Heart right ventricle (tissue), 16 donors: ENCODE results near the gene CLCF1. TPM values are rescaled to one million over a fixed set of nuclear protein-coding genes. Genes with fewer than 3 reads are reported as not detected.

Experiments used
- ATAC-seq, 8 donors: fragments of 200-7000 bp; cut with Tn5 transposase; one replicate each; pipeline ENCODE4 v1.9.1; 2020; ENCODE audit warnings: mild to moderate bottlenecking in 8 of 8, moderate library complexity in 8 of 8, moderate number of reproducible peaks in 1 of 8
- DNase-seq, 2 donors: peaks; one replicate each; pipeline ENCODE4 v3.0.0-alpha.2; 2020
- H3K27ac ChIP-seq, 10 donors: fragments of 200-600 bp; sonication (generic) in 2 of 10; one replicate each; pipeline versions ENCODE4 v1.5.0 to v1.8.0; 2020 to 2022; ENCODE audit warnings: mild to moderate bottlenecking in 3 of 10
- H3K27me3 ChIP-seq, 7 donors: fragments of 200-600 bp; one replicate each; pipeline ENCODE4 v1.8.0; 2021 to 2022; ENCODE audit warnings: mild to moderate bottlenecking in 2 of 7
- H3K36me3 ChIP-seq, 9 donors: fragments of 200-600 bp; sonication (generic) in 1 of 9; one replicate each; pipeline versions ENCODE4 v1.5.0 to v1.8.0; 2020 to 2022; ENCODE audit warnings: mild to moderate bottlenecking in 2 of 9
- H3K4me1 ChIP-seq, 9 donors: fragments of 200-600 bp; sonication (generic) in 1 of 9; one replicate each; pipeline versions ENCODE4 v1.5.0 to v1.8.0; 2020 to 2022; ENCODE audit warnings: mild to moderate bottlenecking in 4 of 9
- H3K4me3 ChIP-seq, 10 donors: fragments of 200-600 bp; sonication (generic) in 2 of 10; one replicate each; pipeline versions ENCODE4 v1.5.0 to v1.8.0; 2020 to 2022; ENCODE audit warnings: mild to moderate bottlenecking in 7 of 10, moderate library complexity in 2 of 10
- H3K9me3 ChIP-seq, 11 donors: fragments of 200-600 bp in 10 of 11; sonication (generic) in 2 of 11; one replicate each; pipeline versions ENCODE4 v1.5.0 to v1.8.0; 2013 to 2022; ENCODE audit warnings: mild to moderate bottlenecking in 2 of 11, control low read depth in 1 of 11, moderate library complexity in 1 of 11
- WGBS, 2 donors: extraction: QIAGEN DNeasy Blood & Tissue Kit; methylation state at CpG; one replicate each; pipeline ENCODE4 v1.1.7; 2013; ENCODE audit warnings: inconsistent platforms in 1 of 2; 5-methylcytosine and 5-hydroxymethylcytosine counted together
- intact Hi-C, 10 donors: fragments of 100-400 bp; cut with DNase I; formaldehyde crosslinking; loops; one replicate each; pipeline versions ENCODE4 v1.11.1 to v1.14.2; 2022
- long read RNA-seq, 3 donors: library from polyadenylated mRNA; unstranded; transcript quantifications; one replicate each; pipeline ENCODE4 v2.0.0, GENCODE V29; 2020 to 2021
- polyA plus RNA-seq, 2 donors: library from polyadenylated mRNA; stranded (reverse); fragments of 200-250 nt; gene quantifications; one replicate each; pipeline ENCODE4 v1.2.3, GENCODE V29; 2013
- total RNA-seq, 10 donors: library from RNA; stranded (reverse); fragmentation: NEBNext Ultra II Directional in 3 of 10; extraction: Animal tissue kit (Norgen Biotek cat#: 25700) in 3 of 10; gene quantifications; one replicate each; pipeline versions ENCODE4 v1.2.1 to v1.2.4, GENCODE V29; 2021 to 2023
- TF ChIP-seq, protein P1 (sequence below), 9 donors: fragments of 200-600 bp; sonication (generic) in 2 of 9; IDR thresholded peaks; one replicate each; pipeline versions ENCODE4 v1.5.0 to v1.8.0; 2021 to 2022; ENCODE audit warnings: antibody characterized with exemption in 9 of 9, mild to moderate bottlenecking in 5 of 9, moderate library complexity in 1 of 9
- donor health status: Arrhythmogenic right ventricular cardiomyopathy.
- donor health status: ischemic (EF 13 %, LVEDD 7.1; RV severe dilation, severe dysfunction).
- donor health status: healthy with polysubstance abuse.
- donor health status: DM: no; HTN: yes; CAD: no.
- donor health status: DM: no; HTN: no; CAD: no.
- donor health status: ischemic (EF 25% LVEDD 6.9; RV normal size, moderate dysfunction).
- donor health status: ischemic (EF 25% LVEDD 5.7; RV mildly dilated, moderate dysfunction).
- donor health status: healthy.
- donor health status: DM: yes; HTN: yes; CAD: no.
- donor health status: Ischemic cardiomyopathy.
- donor health status: ischemic (EF 35%, LVEDD 5.7; RV mildly dilated, moderate dysfunction).
- donor health status: nonischemic (EF 11% LVEDD 7.7; RV severe dilation, severe dysfunction).
- donor health status: DM: yes; HTN: yes; CAD: no.
- donor health status: PGD.
- donor health status: ischemic (EF 29% LVEDD 5.4; RV normal size, mild dysfunction).
- donor health status: nonischemic (EF 23%, LVEDD 6.1; RV moderate dilation, normal function).

Gene CLCF1
- total RNA-seq = 1 to 10 TPM in 6 of 10 donors, under 1 TPM in 4; 0.31 to 2.2 (median 1.0) TPM
- 10 to 100 TPM in 1 of 2 donors, 1 to 10 TPM in 1; 2.6 to 12.3 TPM for polyA plus RNA-seq
- long read RNA-seq, donor 1, partial matches to known transcripts = 0 of 1 reads
- long read RNA-seq, donor 1, other reads (novel, unspliced or antisense) = 0 of 1 reads
- long read RNA-seq, donor 2, partial matches to known transcripts = 0 of 2 reads
- long read RNA-seq, donor 2, other reads (novel, unspliced or antisense) = 1 of 2 reads
- long read RNA-seq, donor 3, partial matches to known transcripts = 1 of 1 reads
- long read RNA-seq, donor 3, other reads (novel, unspliced or antisense) = 0 of 1 reads

DNA sequence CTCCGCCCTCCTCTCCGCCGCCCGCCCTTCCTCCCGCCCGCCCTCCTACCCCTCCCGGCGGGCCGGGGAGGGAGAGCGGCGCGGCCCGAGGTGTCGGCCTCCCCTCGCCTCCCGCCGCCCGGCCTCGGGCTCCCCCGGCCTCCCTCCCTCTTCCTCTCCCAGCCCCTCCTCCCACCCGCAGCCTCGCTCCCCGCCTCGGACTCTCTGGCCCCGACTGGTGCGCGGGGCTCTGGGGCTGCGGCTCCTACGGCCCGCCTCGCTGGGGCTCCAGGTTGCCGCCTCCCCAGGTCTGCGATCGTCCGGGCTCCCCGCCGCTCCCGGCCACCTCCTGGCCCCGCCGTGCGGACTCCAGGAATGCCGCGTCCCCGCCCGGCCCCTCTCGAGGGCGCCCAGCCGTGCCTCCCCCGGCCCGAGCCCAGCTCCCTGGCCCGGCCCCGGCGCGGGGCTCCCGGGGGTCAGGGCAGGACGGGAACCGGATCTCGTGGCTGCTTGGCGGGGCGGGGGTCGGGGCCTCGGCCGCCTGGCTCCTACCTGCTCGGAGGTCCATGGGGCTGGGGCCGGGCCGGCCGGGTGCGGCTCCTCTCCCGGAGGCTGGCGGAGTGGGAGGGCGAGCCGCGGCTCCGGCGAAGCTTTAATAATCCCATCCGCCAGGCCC is at the start of gene CLCF1:
CLCF1 (minus strand) TSS at position 606 of the 655 bp plus-strand sequence; CDS start at position 547, 59 bp downstream.
- Histone ChIP-seq H3K4me1 (peaks cover 10 to 59% (median 27%) of the 10 kb centered on the region in 9 donors), H3K27ac (peak within 1 kb of the TSS; percentile 24 to 97 (median 91)), H3K4me3 (peak within 1 kb of the TSS; percentile 56 to 82 (median 74)), H3K27me3 (peaks cover 0 to 11% (median 3%) of the 10 kb centered on the region in 7 donors), H3K36me3 (no peaks in the 10 kb centered on the region), H3K9me3 (no peaks in the 10 kb centered on the region)
- DNase-seq (peak; percentile 67 to 77), ATAC-seq (peak; percentile 40 to 81 (median 58))
- intact Hi-C loops = loop anchor here in 2 of 10 donors (1.0 to 2.0 kb wide), 2 partner anchors 16 kb away; no protein-coding TSS in a partner anchor
- TF ChIP-seq, protein P1, sequence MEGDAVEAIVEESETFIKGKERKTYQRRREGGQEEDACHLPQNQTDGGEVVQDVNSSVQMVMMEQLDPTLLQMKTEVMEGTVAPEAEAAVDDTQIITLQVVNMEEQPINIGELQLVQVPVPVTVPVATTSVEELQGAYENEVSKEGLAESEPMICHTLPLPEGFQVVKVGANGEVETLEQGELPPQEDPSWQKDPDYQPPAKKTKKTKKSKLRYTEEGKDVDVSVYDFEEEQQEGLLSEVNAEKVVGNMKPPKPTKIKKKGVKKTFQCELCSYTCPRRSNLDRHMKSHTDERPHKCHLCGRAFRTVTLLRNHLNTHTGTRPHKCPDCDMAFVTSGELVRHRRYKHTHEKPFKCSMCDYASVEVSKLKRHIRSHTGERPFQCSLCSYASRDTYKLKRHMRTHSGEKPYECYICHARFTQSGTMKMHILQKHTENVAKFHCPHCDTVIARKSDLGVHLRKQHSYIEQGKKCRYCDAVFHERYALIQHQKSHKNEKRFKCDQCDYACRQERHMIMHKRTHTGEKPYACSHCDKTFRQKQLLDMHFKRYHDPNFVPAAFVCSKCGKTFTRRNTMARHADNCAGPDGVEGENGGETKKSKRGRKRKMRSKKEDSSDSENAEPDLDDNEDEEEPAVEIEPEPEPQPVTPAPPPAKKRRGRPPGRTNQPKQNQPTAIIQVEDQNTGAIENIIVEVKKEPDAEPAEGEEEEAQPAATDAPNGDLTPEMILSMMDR (IDR thresholded peaks at IDR 0.05) = no peak
- WGBS, 2 donors = 0 to 1% methylated on average over 59 to 70 of the region's 76 CpGs

DNA sequence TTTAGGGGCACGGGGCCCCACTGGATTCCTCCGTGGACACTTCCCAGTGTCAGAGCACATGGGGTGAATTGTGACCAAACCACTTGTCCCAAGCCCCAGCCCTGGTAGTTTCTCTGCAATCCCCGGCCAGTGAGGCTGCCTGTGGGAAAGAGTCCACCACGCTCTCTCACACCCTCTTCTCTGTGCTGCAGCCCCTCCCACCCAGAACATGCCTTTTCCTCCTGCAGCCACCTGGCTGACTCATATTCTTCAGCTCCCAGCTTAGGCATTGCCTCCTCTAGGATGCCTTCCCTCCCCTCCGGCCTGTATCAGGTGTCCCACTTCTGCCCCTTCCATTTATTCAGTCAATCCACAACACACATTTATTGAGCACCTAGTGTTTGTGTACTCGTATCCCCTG is 49.5 kb upstream of the CLCF1 start:
- Histone ChIP-seq H3K36me3 (no peaks in the 10 kb centered on the region), H3K27me3 (no peaks in the 10 kb centered on the region), H3K27ac (no peak overlapping the region), H3K4me1 (peaks cover 15 to 40% (median 33%) of the 10 kb centered on the region in 9 donors), H3K4me3 (no peak overlapping the region), H3K9me3 (no peaks in the 10 kb centered on the region)
- intact Hi-C loops = loop anchor here in 1 of 10 donors (10.0 kb wide), 1 partner anchor 68 kb away; the partner anchor contains the start of gene POLD4
- TF ChIP-seq, protein P1 (IDR thresholded peaks at IDR 0.05) = no peak
- no peak for DNase-seq
- 74 to 75% methylated on average over 6 of the region's 6 CpGs for WGBS, 2 donors
- no peak for ATAC-seq

DNA sequence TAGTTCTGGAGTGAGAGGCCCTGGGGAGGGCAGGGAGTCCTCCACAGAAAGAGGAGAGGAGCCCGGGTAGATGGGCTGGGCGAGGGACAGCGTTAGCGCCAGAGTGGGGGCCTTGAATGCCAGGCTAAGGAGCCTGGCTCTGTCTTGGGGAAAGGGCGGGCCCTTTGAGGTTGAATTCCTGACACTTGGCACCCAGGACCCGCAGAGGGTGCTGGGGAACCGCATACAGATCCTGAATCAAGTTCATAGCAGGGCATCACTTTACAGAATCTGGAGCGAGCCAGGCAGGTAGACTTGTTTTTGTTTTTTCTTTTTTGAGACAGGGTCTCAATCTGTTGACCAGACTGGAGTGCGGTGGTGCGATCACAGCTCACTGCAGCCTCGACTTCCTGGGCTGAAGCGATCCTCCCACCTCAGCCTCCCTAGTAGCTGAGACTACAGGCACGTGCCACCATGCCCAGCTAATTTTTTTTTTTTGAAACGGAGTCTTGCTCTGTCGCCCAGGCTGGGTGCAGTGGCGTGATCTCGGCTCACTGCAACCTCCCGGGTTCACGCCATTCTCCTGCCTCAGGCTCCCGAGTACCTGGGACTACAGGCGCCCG is 48.1 kb upstream of the CLCF1 start:
- H3K36me3 ChIP-seq = no peaks in the 10 kb centered on the region
- H3K27me3 ChIP-seq = no peaks in the 10 kb centered on the region
- 77% methylated on average over 22 of the region's 22 CpGs for WGBS, 2 donors
- peak overlapping the region in 9 of 10 donors; percentile 48 to 62 (median 56) for H3K4me3 ChIP-seq
- TF ChIP-seq, protein P1 (IDR thresholded peaks at IDR 0.05) = no peak
- DNase-seq = no peak
- intact Hi-C loops = loop anchor here in 1 of 10 donors (10.0 kb wide), 1 partner anchor 67 kb away; the partner anchor contains the start of gene POLD4
- H3K9me3 ChIP-seq = no peaks in the 10 kb centered on the region
- H3K4me1 ChIP-seq = peaks cover 16 to 46% (median 37%) of the 10 kb centered on the region in 9 donors
- ATAC-seq = no peak
- H3K27ac ChIP-seq = peak overlapping the region in 9 of 10 donors; percentile 80 to 98 (median 93)
